IPS-20b (cell line): Measurements from ENCODE around the gene EIF3A.
A peak's percentile ranks its signal among the peaks of the same experiment; 100 is the strongest.

ENCODE experiments used
- H3K27ac ChIP-seq: one replicate; pipeline ENCODE4 v1.5.1; 2013; ENCODE audit warnings: low read length
- H3K27me3 ChIP-seq: 2 replicates; pipeline ENCODE4 v1.6.1; 2013; ENCODE audit warnings: mild to moderate bottlenecking, low read length, inconsistent platforms; ENCODE audit not compliant: insufficient read depth
- H3K36me3 ChIP-seq: 2 replicates; pipeline ENCODE4 v1.6.1; 2013; ENCODE audit warnings: low read depth, mild to moderate bottlenecking, inconsistent platforms, low read length, moderate library complexity; ENCODE audit not compliant: insufficient read depth
- H3K4me1 ChIP-seq: 2 replicates; pipeline ENCODE4 v1.6.1; 2013; ENCODE audit warnings: mild to moderate bottlenecking, control low read depth, inconsistent platforms, low read length, moderate library complexity; ENCODE audit not compliant: insufficient read depth
- H3K4me3 ChIP-seq: 2 replicates; pipeline ENCODE4 v1.5.1; 2013; ENCODE audit warnings: mild to moderate bottlenecking, low read length, inconsistent platforms
- H3K9ac ChIP-seq: 2 replicates; pipeline ENCODE4 v1.6.1; 2013; ENCODE audit warnings: low read depth, mild to moderate bottlenecking, inconsistent platforms, low read length, moderate library complexity
- H3K9me3 ChIP-seq: 2 replicates; pipeline ENCODE4 v1.6.1; 2013; ENCODE audit warnings: mild to moderate bottlenecking, low read depth, low read length, inconsistent platforms; ENCODE audit not compliant: insufficient read depth

The EIF3A gene

DNA sequence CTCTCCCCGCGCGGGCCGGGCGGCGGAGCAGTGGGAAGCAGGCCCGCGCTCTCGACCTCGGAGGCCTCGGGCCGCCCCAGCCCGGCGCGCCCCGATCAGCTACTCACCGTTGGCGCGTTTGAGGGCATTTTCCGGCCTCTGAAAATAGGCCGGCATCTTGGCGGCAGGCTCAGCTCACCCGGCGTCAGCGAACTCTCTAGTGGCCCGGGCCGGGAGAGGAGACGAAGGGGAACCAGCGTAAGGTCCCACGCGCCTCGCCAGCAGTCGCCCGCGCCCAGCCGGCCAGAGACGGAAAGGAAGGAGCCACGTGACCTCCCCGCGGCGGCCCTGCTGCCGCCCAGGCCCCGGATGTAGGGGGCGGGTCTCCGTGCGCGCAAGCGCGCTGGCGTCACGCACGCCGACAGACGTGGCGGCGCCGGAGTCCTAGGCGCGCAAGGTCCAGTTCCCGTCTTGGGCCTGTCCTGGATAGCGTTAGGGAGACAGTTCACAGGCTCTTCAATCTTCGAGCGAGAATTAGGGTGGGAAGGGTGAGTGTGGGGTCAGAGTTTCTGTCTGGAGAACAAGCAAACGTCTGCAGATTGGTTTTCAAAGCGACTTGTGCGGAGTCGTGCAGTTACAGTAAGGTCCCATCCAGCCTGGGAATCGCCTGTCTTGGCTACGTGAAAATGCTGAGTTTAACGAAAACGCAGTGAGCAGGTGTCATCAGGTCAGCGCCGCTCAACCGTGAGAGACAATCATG is at the start of gene EIF3A:
EIF3A (minus strand) TSS at position 297 of the 739 bp plus-strand sequence; CDS start at position 156, 141 bp downstream.
- peaks cover 27% of the 10 kb centered on the region; the same call in 1 of the 2 replicates for H3K36me3 ChIP-seq
- no peaks in the 10 kb centered on the region for H3K27me3 ChIP-seq
- H3K27ac ChIP-seq, result peak within 1 kb of the TSS; percentile 60
- peaks cover 7% of the 10 kb centered on the region; the same call in 1 of the 2 replicates for H3K4me1 ChIP-seq
- peak within 1 kb of the TSS; percentile 100 for H3K9ac ChIP-seq
- H3K9me3 ChIP-seq, result no peaks in the 10 kb centered on the region
- H3K4me3 ChIP-seq, result peak within 1 kb of the TSS; percentile 93

DNA sequence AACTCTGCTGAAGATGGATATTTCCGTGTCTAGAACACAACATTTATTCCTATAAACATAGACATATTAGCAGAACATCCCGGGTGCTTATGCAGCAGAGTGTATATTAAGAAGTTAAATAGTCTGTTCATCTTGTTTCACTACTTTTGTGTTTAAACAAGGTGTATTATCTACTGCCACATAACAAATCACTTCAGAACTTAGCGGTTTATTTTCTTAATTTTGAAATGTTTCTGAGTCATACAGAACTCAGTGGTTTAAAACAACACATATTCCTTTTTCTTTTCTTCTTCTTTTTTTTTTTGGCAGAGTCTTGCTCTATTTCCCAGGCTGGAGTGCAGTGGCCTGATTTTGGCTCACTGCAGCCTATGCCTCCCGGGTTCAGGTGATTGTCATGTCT is 49.1 kb upstream of the EIF3A start:
- Histone ChIP-seq H3K9ac (no peak overlapping the region), H3K9me3 (no peaks in the 10 kb centered on the region), H3K36me3 (peaks cover 80% of the 10 kb centered on the region), H3K4me1 (no peaks in the 10 kb centered on the region), H3K27ac (no peak overlapping the region), H3K4me3 (no peak overlapping the region), H3K27me3 (no peaks in the 10 kb centered on the region)

DNA sequence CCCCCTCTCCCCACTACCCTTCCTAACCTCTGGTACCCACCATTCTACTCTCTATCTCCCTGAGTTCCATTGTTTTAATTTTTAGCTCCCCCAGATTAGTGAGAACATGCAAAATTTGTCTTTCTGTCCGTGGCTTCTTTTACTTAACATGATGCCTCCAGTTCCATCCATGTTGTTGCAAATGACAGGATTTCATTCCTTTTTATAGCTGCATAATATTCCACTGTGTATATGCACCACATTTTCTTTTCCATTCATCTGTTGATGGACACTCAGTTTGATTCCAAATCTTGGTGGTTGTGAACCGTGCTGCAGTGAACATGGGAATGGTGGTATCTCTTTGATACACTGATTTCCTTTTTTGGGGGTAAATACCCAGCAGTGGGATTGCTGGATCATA is 45.3 kb upstream of the EIF3A start:
- no peaks in the 10 kb centered on the region for H3K4me1 ChIP-seq
- H3K9ac ChIP-seq, result no peak overlapping the region
- no peaks in the 10 kb centered on the region for H3K27me3 ChIP-seq
- H3K36me3 ChIP-seq, result peaks cover 82% of the 10 kb centered on the region
- H3K4me3 ChIP-seq, result no peak overlapping the region
- no peaks in the 10 kb centered on the region for H3K9me3 ChIP-seq
- no peak overlapping the region for H3K27ac ChIP-seq

DNA sequence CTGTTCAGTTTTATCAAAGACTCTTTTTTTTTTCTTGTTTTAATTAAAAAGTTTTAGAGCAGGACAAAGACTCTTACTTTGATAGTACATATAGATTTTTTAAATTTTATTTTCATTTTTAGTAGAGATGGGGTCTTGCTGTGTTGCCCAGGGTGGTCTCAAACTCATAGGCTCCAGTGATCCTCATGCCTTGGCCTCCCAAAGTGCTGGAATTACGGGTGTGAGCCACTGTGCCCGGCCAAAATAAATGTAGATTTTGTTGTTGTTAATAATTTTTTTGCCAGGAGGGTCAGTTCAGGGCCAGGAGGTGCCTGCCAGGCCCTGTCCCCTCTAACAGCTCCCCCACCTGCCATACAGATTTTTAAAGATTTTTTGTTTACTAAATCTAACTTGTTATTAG is 40.3 kb upstream of the EIF3A start:
- no peaks in the 10 kb centered on the region for H3K9me3 ChIP-seq
- peaks cover 90% of the 10 kb centered on the region for H3K36me3 ChIP-seq
- no peak overlapping the region for H3K4me3 ChIP-seq
- H3K9ac ChIP-seq, result no peak overlapping the region
- no peaks in the 10 kb centered on the region for H3K4me1 ChIP-seq
- H3K27me3 ChIP-seq, result no peaks in the 10 kb centered on the region
- no peak overlapping the region for H3K27ac ChIP-seq

- H3K36me3 ChIP-seq, result peaks cover 89% of the 10 kb centered on the region
- H3K9me3 ChIP-seq, result no peaks in the 10 kb centered on the region
- no peak overlapping the region for H3K9ac ChIP-seq
- H3K4me3 ChIP-seq, result no peak overlapping the region
- no peaks in the 10 kb centered on the region for H3K4me1 ChIP-seq
- H3K27me3 ChIP-seq, result no peaks in the 10 kb centered on the region
- no peak overlapping the region for H3K27ac ChIP-seq
Measured at GRCh38 chr10:119120413-119120867, 39.8 kb upstream of the EIF3A start.

- Histone ChIP-seq H3K27ac (no peak overlapping the region), H3K9me3 (no peaks in the 10 kb centered on the region), H3K36me3 (peaks cover 87% of the 10 kb centered on the region), H3K27me3 (no peaks in the 10 kb centered on the region), H3K9ac (no peak overlapping the region), H3K4me1 (no peaks in the 10 kb centered on the region), H3K4me3 (no peak overlapping the region)
Measured at GRCh38 chr10:119119400-119119799, 38.8 kb upstream of the EIF3A start.

- Histone ChIP-seq H3K27ac (no peak overlapping the region), H3K4me3 (no peak overlapping the region), H3K27me3 (no peaks in the 10 kb centered on the region), H3K9me3 (no peaks in the 10 kb centered on the region), H3K9ac (no peak overlapping the region), H3K4me1 (no peaks in the 10 kb centered on the region), H3K36me3 (peaks cover 89% of the 10 kb centered on the region)
Measured at GRCh38 chr10:119118231-119118630, 37.6 kb upstream of the EIF3A start.

- H3K27ac ChIP-seq, result no peak overlapping the region
- no peaks in the 10 kb centered on the region for H3K27me3 ChIP-seq
- peaks cover 88% of the 10 kb centered on the region for H3K36me3 ChIP-seq
- H3K9me3 ChIP-seq, result no peaks in the 10 kb centered on the region
- H3K4me1 ChIP-seq, result no peaks in the 10 kb centered on the region
- no peak overlapping the region for H3K9ac ChIP-seq
- no peak overlapping the region for H3K4me3 ChIP-seq
Measured at GRCh38 chr10:119116326-119116951, 35.8 kb upstream of the EIF3A start.

DNA sequence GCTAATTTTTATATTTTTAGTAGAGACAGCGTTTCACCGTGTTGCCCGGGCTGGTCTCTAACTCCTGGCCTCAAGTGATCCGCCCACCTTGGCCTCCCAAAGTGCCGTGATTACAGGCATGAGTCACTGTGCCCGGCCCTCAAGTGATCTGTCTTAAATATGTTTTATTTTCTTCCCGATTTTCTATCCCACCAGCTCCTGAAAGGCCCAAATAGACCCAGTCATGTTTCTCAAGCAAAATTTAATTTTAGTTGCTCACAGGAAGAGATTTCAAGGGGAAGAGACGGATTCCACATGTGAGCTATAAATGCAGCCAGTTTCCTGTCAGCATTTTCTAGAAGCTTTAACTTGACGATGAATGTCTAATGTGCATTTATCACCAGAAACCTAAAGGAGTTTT is 35.3 kb upstream of the EIF3A start:
- Histone ChIP-seq H3K27ac (no peak overlapping the region), H3K4me3 (no peak overlapping the region), H3K27me3 (no peaks in the 10 kb centered on the region), H3K9ac (no peak overlapping the region), H3K9me3 (no peaks in the 10 kb centered on the region), H3K36me3 (peaks cover 87% of the 10 kb centered on the region), H3K4me1 (no peaks in the 10 kb centered on the region)

DNA sequence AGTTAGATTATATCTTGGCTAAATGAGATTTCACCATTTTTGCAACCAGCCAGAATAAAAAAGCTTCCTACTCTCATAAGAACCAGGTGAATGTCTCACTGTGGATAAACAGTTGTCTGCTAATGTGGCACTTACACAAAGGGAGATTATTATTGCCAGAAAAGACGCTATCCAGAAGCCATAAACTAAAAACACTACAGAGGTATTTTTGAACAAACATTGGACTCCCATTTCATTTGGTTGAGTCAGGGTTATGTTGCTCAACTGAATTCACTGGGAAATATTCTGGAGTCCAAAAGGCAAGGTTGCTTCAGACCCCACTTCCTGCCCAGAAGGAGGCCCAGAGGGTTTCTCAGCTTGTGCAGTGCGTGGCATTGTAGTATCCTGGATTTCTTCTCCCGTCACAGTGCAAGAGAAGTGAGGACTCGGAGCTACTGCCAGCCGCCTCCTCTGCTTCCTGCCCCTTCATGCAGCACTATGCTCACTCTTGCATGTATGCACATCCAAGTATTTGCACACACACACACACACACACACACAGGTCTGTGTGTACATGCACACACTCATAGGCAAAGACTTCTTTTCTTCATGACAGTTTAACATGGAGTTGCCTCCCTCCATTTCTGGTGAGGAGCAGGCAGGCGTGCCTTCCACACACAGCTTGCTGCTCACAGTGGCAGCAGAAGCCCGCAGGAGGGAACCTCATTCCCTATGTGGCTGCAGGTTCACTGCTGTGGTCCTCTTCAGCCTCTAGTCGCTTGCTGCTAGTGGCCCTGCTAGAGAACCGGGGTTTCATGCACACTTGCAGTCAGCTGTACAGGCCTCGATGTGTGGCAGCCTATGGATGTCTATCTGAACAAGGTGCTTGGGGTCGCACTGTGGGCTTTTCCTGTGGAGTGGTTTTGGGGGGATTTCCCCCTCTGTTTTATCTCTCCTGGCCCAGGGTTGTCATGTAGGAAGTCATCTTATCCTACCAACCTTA is 33.4 kb upstream of the EIF3A start:
- H3K9ac ChIP-seq, result no peak overlapping the region
- H3K36me3 ChIP-seq, result peaks cover 87% of the 10 kb centered on the region
- no peaks in the 10 kb centered on the region for H3K9me3 ChIP-seq
- no peak overlapping the region for H3K27ac ChIP-seq
- H3K4me3 ChIP-seq, result no peak overlapping the region
- H3K4me1 ChIP-seq, result no peaks in the 10 kb centered on the region
- no peaks in the 10 kb centered on the region for H3K27me3 ChIP-seq

GRCh38 chr10:119112056-119112455 is 31.4 kb upstream of the EIF3A start:
- H3K27ac ChIP-seq, result no peak overlapping the region

More at GRCh38 chr10:119112056-119112455, 31.4 kb upstream of the EIF3A start:
- Histone ChIP-seq H3K4me1 (no peaks in the 10 kb centered on the region), H3K27me3 (no peaks in the 10 kb centered on the region), H3K9me3 (no peaks in the 10 kb centered on the region), H3K9ac (no peak overlapping the region), H3K4me3 (no peak overlapping the region), H3K36me3 (peaks cover 85% of the 10 kb centered on the region)
